MM.1S (cell line): Measurements from ENCODE around the gene SPNS2.

Experiments used
- DNase-seq: peaks from one replicate; pipeline ENCODE4 v3.0.0-alpha.2; 2015
- H2AFZ ChIP-seq: fragments of 300-600 bp; sonication (generic); 2 replicates; pipeline ENCODE4 v1.6.0; 2016; ENCODE audit warnings: antibody characterized with exemption, low read length
- H3F3A ChIP-seq: fragments of 300-600 bp; sonication (generic); 2 replicates; pipeline ENCODE4 v1.6.1; 2016; ENCODE audit warnings: mild to moderate bottlenecking, antibody characterized with exemption, low read length, moderate library complexity, mixed read lengths; ENCODE audit not compliant: insufficient read depth
- H3K27ac ChIP-seq: fragments of 300-600 bp; sonication (generic); 2 replicates; pipeline ENCODE4 v1.5.1; 2016; ENCODE audit warnings: mild to moderate bottlenecking, low read length
- H3K27me3 ChIP-seq: fragments of 300-600 bp; sonication (generic); replicated peaks from 2 replicates; pipeline ENCODE4 v1.6.0; 2016; ENCODE audit warnings: low read length; ENCODE audit not compliant: insufficient read depth
- H3K36me3 ChIP-seq: fragments of 300-600 bp; sonication (generic); replicated peaks from 2 replicates; pipeline ENCODE4 v1.6.1; 2016; ENCODE audit warnings: mild to moderate bottlenecking, low read length, mixed read lengths; ENCODE audit not compliant: insufficient read depth
- H3K4me1 ChIP-seq: fragments of 300-600 bp; sonication (generic); 2 replicates; pipeline ENCODE4 v1.6.1; 2016; ENCODE audit warnings: low read length, mixed read lengths
- H3K4me2 ChIP-seq: fragments of 300-600 bp; sonication (generic); 2 replicates; pipeline ENCODE4 v1.6.0; 2016; ENCODE audit warnings: low read depth, low read length
- H3K4me3 ChIP-seq: fragments of 300-600 bp; sonication (generic); 2 replicates; pipeline ENCODE4 v1.5.1; 2016; ENCODE audit warnings: low read length, mixed read lengths
- H3K79me2 ChIP-seq: fragments of 300-600 bp; sonication (generic); 2 replicates; pipeline ENCODE4 v1.6.1; 2016; ENCODE audit warnings: mixed run types, low read length, mixed read lengths
- H3K9ac ChIP-seq: fragments of 300-600 bp; sonication (generic); 2 replicates; pipeline ENCODE4 v1.6.1; 2016; ENCODE audit warnings: low read length, mixed read lengths
- H3K9me2 ChIP-seq: fragments of 300-600 bp; sonication (generic); replicated peaks from 2 replicates; pipeline ENCODE4 v1.6.1; 2016; ENCODE audit warnings: mild to moderate bottlenecking, low read length, mixed read lengths; ENCODE audit not compliant: insufficient read depth
- H3K9me3 ChIP-seq: fragments of 300-600 bp; sonication (generic); replicated peaks from 2 replicates; pipeline ENCODE4 v1.6.1; 2016; ENCODE audit warnings: mild to moderate bottlenecking, low read length, mixed read lengths; ENCODE audit not compliant: insufficient read depth
- H4K20me1 ChIP-seq: fragments of 300-600 bp; sonication (generic); 2 replicates; pipeline ENCODE4 v1.6.1; 2016; ENCODE audit warnings: mild to moderate bottlenecking, low read length, moderate library complexity, mixed read lengths; ENCODE audit not compliant: insufficient read depth
- EZH2 ChIP-seq: fragments of 300-600 bp; sonication (generic); optimal IDR thresholded peaks from 2 replicates; pipeline ENCODE3; 2017; ENCODE audit warnings: low read depth, mild to moderate bottlenecking, antibody characterized with exemption, low read length, mixed read lengths
- EZH2phosphoT487 ChIP-seq: fragments of 300-600 bp; sonication (generic); IDR thresholded peaks from 2 replicates; pipeline ENCODE4 v1.6.1; 2018; ENCODE audit warnings: antibody characterized with exemption, low read length
- TF ChIP-seq, protein P1 (sequence below): fragments of 300-600 bp; sonication (generic); IDR thresholded peaks from 2 replicates; pipeline ENCODE4 v1.5.1; 2016; ENCODE audit warnings: antibody characterized with exemption, low read length, mixed read lengths

SPNS2 gene

DNA sequence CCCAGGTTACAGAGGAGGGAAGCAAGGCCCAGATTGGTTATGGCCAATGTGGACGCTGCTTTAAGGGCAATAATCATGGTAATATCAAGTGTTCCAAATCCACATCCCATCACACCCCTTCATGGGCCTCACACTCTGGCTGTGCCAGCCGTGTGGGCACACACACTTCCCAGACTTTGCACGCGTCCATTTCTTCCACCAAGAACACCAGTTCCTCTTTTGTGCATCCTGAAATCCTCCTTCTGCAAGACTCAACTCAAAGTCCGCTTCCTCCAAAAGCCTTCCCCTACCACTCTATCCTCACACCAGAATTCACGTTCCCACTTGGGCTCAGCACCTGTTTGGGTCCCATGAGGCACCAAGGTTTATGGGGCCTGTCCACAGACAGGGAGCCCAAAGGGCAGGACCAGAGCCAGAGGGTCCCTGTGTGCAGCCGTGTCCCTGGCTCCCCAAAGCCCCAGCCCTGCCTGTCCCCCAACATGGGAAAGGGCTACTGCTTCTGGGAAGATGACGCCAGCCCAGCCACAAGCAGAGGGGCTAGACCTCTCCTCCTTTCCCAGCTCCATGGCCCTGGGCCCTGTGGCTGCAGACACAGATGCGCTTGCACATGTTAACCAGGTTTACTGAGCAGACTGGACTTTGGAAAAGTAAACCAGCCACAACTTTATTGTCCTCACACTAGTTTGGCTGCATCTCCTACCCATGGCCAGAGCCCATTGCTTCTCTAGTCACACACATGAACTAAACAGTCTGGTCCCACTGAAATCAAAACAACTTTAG is 44.7 kb upstream of the SPNS2 start:
- H3F3A ChIP-seq, result no peaks in the 10 kb centered on the region
- H3K79me2 ChIP-seq, result no peaks in the 10 kb centered on the region
- H4K20me1 ChIP-seq, result no peaks in the 10 kb centered on the region
- no peak overlapping the region for H3K27ac ChIP-seq
- H2AFZ ChIP-seq, result no peak overlapping the region
- DNase-seq, result no peak
- no peaks in the 10 kb centered on the region for H3K9me2 ChIP-seq
- H3K4me3 ChIP-seq, result no peak overlapping the region
- no peaks in the 10 kb centered on the region for H3K36me3 ChIP-seq
- H3K4me1 ChIP-seq, result no peaks in the 10 kb centered on the region
- no peak overlapping the region for H3K9ac ChIP-seq
- TF ChIP-seq EZH2, result no peak
- TF ChIP-seq, protein P1, sequence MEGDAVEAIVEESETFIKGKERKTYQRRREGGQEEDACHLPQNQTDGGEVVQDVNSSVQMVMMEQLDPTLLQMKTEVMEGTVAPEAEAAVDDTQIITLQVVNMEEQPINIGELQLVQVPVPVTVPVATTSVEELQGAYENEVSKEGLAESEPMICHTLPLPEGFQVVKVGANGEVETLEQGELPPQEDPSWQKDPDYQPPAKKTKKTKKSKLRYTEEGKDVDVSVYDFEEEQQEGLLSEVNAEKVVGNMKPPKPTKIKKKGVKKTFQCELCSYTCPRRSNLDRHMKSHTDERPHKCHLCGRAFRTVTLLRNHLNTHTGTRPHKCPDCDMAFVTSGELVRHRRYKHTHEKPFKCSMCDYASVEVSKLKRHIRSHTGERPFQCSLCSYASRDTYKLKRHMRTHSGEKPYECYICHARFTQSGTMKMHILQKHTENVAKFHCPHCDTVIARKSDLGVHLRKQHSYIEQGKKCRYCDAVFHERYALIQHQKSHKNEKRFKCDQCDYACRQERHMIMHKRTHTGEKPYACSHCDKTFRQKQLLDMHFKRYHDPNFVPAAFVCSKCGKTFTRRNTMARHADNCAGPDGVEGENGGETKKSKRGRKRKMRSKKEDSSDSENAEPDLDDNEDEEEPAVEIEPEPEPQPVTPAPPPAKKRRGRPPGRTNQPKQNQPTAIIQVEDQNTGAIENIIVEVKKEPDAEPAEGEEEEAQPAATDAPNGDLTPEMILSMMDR, result no peak
- TF ChIP-seq EZH2phosphoT487, result no peak
- peaks cover 3% of the 10 kb centered on the region; the same call in 1 of the 2 replicates for H3K27me3 ChIP-seq
- H3K9me3 ChIP-seq, result no peaks in the 10 kb centered on the region
- H3K4me2 ChIP-seq, result no peak overlapping the region

DNA sequence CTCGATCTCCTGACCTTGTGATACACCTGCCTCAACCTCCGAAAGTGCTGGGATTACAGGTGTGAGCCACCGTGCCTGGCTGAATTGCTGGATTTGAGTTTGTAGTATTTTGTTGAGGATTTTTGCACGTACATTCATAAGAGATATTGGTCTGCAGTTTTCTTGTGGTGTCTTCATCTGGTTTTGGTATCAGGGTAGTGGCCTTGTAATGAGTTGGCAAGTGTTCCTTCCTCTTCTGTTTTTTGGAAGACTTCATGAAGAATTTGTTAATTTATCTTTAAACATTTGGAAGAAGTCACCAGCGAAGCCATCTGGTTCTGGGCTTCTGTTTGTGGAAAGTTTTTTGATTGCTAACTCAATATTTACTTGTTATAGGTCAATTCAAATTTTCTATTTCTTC is 38.0 kb upstream of the SPNS2 start:
- no peaks in the 10 kb centered on the region for H3K9me2 ChIP-seq
- no peak for DNase-seq
- H3K79me2 ChIP-seq, result no peaks in the 10 kb centered on the region
- H3K4me1 ChIP-seq, result no peaks in the 10 kb centered on the region
- no peak overlapping the region for H3K9ac ChIP-seq
- peaks cover 25% of the 10 kb centered on the region for H3K27me3 ChIP-seq
- H3K36me3 ChIP-seq, result no peaks in the 10 kb centered on the region
- H3K27ac ChIP-seq, result no peak overlapping the region
- H3F3A ChIP-seq, result no peaks in the 10 kb centered on the region
- no peak overlapping the region for H3K4me3 ChIP-seq
- no peak overlapping the region for H2AFZ ChIP-seq
- no peak for TF ChIP-seq EZH2
- no peak for TF ChIP-seq EZH2phosphoT487
- TF ChIP-seq, protein P1, result no peak
- no peak overlapping the region for H3K4me2 ChIP-seq
- H4K20me1 ChIP-seq, result no peaks in the 10 kb centered on the region
- H3K9me3 ChIP-seq, result no peaks in the 10 kb centered on the region

DNA sequence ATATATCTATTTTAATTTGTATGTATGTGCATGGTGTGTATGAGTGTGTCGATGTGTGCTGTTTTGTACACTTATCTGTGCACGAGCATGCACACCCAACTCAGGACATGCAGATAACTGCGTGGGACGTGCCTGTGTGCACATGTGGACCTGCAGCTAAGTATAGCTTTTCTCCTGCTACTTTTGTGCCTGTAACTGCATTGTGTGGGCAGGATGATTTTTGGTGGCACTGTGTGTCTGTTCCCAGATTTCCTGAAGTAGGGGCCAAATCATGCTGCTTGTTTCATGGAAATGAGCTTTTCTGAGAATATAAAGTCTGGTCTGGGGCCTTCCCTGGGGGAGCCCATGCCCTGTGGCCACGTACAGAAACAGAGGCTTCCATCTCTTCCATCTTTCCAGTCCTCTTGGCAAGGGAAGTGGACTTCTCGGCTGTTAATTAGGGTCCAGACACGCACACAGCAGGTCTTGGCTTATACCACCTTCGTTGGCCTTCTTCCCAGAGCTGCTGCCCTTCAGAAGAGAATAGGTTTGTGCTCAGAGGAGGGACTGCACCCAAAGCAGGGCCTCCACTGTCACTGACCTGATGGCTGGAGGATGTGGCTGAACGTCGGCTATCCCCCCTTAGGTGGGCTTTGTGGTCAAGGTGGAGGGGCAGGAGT is 34.7 kb upstream of the SPNS2 start:
- no peak overlapping the region for H3K27ac ChIP-seq
- no peaks in the 10 kb centered on the region for H3F3A ChIP-seq
- peaks cover 22% of the 10 kb centered on the region for H3K27me3 ChIP-seq
- H3K4me1 ChIP-seq, result no peaks in the 10 kb centered on the region
- no peak overlapping the region for H3K4me2 ChIP-seq
- no peaks in the 10 kb centered on the region for H3K9me2 ChIP-seq
- H3K79me2 ChIP-seq, result no peaks in the 10 kb centered on the region
- no peak for DNase-seq
- no peak overlapping the region for H2AFZ ChIP-seq
- TF ChIP-seq EZH2phosphoT487 (no peak), EZH2 (no peak)
- TF ChIP-seq, protein P1, result no peak
- H3K9me3 ChIP-seq, result no peaks in the 10 kb centered on the region
- no peak overlapping the region for H3K9ac ChIP-seq
- H3K4me3 ChIP-seq, result no peak overlapping the region
- no peaks in the 10 kb centered on the region for H3K36me3 ChIP-seq
- H4K20me1 ChIP-seq, result no peaks in the 10 kb centered on the region
